ENCODE results near the gene PRKCA.

PRKCA gene

GRCh38 chr17:66805567-66805966 lies 503.2 kb downstream of the PRKCA start:
- FAIRE-seq (no peak), DNase-seq (ENCODE audit: insufficient read length, low spot score) (no peak)

DNA sequence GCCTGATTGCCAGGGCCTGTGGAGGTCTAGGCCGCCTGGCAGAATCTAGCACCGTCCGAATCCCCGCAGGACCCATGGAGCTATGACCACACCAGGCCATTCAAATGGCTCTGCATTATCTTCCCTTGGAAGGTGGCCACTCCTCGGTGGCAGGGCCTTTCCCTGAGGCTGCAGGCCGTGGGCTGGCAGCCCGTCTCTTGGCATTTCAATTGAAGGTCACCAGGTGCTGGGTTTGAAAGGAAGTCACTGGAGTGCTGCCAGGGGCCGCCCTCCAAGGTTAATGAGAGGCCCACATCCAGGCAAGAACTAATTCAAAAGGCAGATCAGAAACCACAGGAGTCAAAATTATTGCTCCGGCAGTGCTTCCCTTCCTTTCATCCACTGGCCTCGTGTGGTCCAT lies 504.8 kb downstream of the PRKCA start:
- no peak for DNase-seq (ENCODE audit: insufficient read length, low spot score)
- FAIRE-seq: no peak

- FAIRE-seq (no peak), DNase-seq (ENCODE audit: insufficient read length, low spot score) (no peak)
These were observed 507.0 kb downstream of the PRKCA start for GRCh38 chr17:66809408-66809807.

DNA sequence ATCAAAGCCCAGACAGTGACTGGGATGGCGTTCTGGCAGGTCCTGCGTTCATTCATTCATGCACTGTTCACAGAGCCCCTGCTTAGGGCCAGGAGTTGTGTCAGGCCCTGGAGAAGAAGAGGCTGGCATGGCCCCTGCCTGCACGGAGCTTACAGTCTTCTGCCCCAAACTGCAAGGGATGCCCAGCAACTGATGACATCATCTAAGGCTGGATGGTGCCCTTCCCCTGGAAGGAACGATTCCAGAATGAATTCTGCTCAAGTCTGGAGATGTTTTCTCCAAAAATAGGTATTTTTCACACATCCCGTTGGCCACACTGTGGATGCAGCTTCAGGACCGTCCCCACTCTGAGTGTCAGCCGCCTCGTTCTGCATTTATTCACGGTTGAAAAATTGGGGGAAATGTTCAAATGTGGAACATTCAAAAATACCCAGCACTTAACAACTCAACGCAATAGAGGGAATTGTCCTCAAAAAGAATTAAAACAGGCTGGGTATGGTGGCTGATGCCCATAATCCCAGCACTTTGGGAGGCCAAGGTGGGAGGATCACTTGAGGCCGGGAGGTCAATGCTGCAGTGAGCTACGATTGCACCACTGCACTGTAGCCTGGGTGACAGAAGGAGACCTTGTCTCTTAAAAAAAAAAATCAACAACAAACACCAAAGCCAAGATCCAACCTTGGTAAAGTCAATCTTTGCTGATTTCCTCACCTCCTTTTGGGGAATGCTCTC lies 508.7 kb downstream of the PRKCA start:
- FAIRE-seq (no peak), DNase-seq (ENCODE audit: insufficient read length, low spot score) (no peak)

DNA sequence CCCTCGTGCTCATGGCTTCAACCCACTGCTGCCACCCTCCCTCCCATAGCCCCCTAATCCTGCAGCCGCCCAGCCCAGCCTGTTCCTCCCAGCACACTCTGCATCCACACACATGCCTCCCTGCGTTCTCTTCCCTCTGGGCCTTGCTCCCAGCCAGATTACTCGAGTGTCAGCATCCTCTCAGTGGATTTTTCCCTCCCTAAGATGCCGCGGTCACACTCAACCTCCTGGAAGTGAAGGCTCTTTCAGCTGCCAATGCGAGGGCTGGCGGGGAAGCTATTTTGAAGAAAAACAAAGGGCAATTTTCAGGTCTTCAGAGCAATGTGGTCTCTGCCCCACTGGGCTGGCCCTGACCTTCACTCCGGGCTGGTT lies 509.3 kb downstream of the PRKCA start:
- FAIRE-seq (no peak), DNase-seq (ENCODE audit: insufficient read length, low spot score) (no peak)

DNA sequence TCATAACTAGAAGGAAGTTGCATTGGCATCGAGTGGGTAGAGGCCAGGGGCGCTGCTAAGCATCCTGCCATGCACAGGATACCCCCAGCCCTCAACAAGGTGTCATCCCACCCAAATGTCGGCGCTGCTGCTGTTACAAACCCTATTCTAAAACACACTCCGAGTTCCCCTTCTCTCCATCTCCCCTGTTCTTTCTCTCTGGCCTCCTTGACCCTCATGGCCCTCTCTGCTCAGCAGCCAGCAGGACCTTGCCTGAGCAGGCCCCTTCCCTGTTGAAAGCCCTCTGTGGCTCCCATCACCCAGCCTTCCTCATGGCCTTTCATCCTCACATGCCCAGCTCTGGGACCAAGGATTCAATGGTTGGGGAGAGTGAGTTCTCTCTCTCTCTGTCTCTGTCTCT lies 510.2 kb downstream of the PRKCA start:
- no peak for DNase-seq (ENCODE audit: insufficient read length, low spot score)
- FAIRE-seq: no peak

DNA sequence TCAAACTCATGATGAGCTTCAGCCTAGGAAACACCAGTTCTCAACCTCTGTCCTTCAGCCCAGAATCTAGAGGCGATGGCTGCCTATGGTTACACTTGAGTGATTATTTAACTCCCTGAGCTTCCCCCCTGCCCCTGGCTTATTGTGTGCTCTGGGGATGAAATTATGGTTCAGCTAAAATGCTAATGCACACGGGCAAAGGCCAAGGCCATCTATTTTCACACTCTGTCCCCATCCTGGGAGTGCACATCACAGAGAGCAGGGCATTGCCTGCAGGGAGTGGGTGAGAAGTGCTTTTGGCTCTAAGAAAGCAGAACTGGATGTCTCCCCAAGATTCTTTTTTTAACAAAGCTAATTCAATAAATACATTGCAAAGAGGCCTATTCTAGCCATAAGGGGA lies 510.9 kb downstream of the PRKCA start:
- no peak for FAIRE-seq

GRCh38 chr17:66814026-66814425 lies 511.6 kb downstream of the PRKCA start:
- DNase-seq (ENCODE audit: insufficient read length, low spot score): no peak
- FAIRE-seq: no peak

More for the DNA sequence above, 510.9 kb downstream of the PRKCA start:
- DNase-seq (ENCODE audit: insufficient read length, low spot score): no peak

DNA sequence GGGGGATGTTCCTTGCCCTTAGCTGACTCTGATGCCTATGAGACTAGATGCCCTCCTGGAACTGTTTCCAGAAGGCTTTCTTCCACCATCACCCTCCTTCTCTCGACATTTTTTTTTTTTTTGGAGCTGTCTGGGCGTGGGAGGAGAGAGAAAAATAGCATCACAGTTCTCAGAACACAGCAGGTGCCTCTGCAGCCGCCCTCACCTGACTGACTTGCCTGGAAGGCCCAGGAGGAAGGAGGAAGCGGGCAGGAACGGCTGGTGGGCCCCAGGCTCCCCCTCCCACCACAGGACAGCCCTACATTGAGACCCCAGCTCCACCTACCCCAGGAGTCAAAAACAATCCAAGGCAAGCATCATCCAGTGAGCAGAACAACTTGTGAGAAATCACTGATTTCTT lies 512.2 kb downstream of the PRKCA start:
- FAIRE-seq: no peak
- no peak for DNase-seq (ENCODE audit: insufficient read length, low spot score)

- no peak for DNase-seq (ENCODE audit: insufficient read length, low spot score)
- no peak for FAIRE-seq
These were observed 515.3 kb downstream of the PRKCA start for GRCh38 chr17:66817750-66818149.

GRCh38 chr17:66819466-66819865 lies 517.1 kb downstream of the PRKCA start:
- FAIRE-seq: no peak

DNA sequence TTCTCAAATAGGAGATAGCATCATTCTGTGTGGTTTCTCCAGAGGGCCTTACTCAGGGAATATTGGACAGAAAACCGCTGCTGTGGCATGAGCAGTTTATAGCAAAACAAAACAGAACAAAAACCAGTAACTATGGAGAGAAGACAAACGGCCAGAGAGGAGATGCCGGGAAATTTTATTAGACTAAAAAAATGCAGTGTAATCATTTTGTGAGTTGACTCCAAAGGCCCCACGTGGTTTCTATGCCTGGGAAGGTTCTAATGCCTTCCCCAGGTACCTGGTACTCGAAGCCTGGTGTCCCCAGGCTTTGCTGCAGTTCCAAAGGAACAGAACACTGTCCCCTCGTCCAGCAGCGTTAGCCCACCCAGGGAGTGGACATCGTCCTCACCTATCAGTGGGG lies 519.6 kb downstream of the PRKCA start:
- DNase-seq (ENCODE audit: insufficient read length, low spot score): no peak
- FAIRE-seq: no peak

More at GRCh38 chr17:66819466-66819865, 517.1 kb downstream of the PRKCA start:
- DNase-seq (ENCODE audit: insufficient read length, low spot score): no peak

GRCh38 chr17:66826856-66827255 lies 524.4 kb downstream of the PRKCA start:
- FAIRE-seq (no peak), DNase-seq (ENCODE audit: insufficient read length, low spot score) (no peak)

- DNase-seq (ENCODE audit: insufficient read length, low spot score): peak; percentile 35
- no peak for FAIRE-seq
These were observed 527.0 kb downstream of the PRKCA start for GRCh38 chr17:66829386-66829864.

DNA sequence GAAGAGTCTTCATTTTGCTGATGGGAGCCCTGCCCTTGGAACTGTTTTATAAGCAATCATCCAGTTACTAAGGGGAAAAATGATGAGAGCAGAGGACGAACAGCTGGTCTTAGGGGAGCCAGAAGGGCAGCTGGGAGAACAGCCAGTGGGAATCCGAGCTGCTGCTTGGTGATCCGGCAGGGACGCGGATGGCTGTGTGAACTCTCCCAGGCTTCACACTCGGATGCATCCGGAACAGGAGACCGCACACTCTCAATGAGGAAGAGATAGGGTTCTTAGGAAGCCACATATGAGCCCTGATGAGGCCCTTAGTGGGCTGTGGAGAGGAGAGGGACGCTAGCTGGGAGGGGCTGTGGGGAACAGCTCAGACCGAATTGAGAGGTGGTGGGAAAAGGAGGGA lies 527.5 kb downstream of the PRKCA start:
- DNase-seq (ENCODE audit: insufficient read length, low spot score) (no peak), FAIRE-seq (no peak)

DNA sequence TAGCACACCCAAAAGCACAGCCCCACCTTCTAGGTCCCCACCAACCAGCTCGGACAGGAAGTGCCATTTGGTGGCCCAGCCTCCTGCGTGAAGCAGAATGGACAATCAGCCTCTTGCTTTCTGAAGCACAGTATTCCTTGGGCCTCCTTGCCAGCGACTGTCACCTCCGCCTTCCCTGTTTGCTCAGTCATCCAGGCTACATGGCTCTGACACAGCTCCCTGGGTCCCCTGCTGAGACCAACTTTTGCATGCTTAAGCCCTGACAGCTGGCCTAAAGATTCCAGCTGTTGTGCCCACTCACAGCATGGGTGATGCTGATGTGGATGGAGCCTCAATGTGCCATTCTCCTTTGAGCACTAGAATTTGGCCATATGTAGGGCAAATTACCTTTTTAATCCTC lies 528.0 kb downstream of the PRKCA start:
- FAIRE-seq (no peak), DNase-seq (ENCODE audit: insufficient read length, low spot score) (no peak)

DNA sequence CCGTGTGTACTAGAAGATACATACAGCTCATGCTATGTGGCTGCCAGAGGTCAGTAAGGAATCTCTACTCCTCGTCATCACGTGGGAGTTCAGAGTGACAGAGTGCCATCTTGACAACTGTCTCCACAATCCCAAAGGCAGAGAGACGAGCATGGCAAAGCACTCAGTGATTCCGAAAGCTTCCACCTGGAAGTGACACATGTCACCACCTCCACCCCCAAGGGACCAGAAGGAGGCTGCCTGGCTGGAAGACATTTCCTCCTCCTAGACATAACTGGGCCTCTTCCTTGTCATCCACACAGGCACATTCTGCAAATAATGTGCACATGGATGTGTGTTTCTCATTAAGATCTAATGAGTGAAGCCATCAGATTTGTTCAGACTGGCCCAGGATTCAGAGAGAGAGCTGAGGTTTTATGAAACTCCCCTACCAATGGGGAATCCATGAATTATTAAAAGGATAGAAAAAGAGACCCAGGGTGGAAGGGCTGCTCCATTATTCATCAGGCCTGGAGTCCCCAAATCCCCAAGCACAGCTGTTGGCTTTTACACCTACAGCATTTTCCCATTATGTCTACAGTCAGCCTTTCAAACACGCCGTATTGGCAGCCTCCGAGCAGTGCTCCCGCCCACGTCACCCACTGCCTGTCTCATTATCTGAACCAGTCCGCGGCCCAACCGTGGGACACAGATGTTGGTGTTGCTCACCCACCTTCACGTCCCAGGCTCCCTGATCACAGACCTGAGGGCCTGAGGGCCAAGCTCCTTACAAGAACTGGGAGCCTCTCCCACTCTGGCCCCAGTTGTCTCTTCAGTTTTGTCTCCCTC lies 529.2 kb downstream of the PRKCA start:
- no peak for FAIRE-seq
- DNase-seq (ENCODE audit: insufficient read length, low spot score): no peak

DNA sequence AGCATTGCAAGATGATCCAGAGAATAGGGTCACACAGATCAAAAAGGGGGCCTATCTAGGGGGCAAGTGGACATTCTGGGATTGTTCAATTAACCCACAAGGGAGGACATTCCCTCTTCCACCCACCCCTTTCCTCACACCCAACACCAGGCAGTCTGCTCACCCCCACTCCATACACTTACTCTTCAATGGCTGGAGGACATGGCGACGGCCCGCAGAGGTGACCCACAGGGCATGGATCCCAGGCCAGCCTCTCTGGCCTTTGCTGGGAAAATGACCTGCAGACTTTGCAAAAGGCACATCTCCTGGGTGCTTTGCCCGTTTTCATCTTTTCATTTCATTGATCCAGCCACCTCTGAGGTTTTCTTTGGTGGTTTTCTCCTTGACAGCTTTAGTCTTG lies 530.8 kb downstream of the PRKCA start:
- no peak for DNase-seq (ENCODE audit: insufficient read length, low spot score)

DNA sequence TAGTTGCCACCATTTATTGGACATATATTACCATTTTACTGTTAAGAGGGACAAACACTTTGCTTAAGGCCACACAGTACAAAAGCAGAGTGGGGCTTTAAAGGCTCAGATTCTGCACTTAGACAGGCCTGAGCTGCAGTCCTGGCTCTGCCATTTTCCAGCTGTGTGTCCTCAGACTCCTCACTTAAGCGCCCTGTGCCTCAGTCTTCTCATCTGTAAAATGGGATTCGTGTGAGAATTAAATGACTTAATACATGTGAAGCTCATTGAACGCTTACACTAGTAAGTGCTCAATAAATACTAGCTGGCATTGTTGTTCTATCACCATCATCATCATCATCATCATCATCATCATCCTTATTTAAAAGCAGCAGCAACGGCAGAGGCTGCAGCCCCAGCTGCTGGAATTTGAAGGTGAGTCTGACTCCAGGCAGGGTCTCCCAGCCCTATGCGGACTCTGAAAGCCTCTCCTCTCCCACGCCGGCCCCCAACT lies 532.1 kb downstream of the PRKCA start:
- DNase-seq (ENCODE audit: insufficient read length, low spot score) (no peak), FAIRE-seq (no peak)

More for the DNA sequence above, 530.8 kb downstream of the PRKCA start:
- no peak for FAIRE-seq

DNA sequence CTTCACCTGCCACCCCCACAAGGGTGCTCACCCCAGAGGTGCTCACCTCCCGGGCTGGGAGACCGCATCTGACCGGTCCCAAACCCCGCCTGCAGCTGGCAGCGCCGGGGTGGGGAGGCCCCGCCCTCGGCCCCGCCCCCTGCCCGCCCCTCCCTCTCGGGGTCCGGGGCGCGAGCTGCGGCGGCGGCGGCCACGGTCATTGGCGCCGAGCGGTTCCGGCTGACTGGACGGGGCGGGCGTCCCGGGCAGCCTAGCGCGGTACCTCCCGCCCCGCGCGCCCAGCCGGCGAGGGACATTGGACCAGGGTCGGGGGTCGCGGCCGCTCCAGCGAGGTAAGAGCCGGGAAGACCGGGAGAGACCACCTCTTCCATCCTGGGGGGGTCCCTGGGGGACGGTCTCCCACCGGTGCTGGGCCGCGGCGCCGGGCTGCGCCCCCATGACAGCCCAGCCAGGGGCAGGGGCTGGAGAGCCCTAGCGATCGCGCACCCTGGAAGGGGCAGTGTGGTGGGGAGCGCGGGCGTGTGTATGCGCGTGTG lies 532.6 kb downstream of the PRKCA start, which contains the start of gene CACNG5:
TSS of gene CACNG5 (plus strand) at position 199 of the 536 bp plus-strand sequence. CDS start 42,216 bp downstream, outside the sequence.
- DNase-seq (ENCODE audit: insufficient read length, low spot score) (no peak), FAIRE-seq (no peak)

- DNase-seq (ENCODE audit: insufficient read length, low spot score) (no peak), FAIRE-seq (no peak)
These were observed 533.1 kb downstream of the PRKCA start for GRCh38 chr17:66835476-66835875.
